Trophoblast cell (in vitro differentiated cells and primary cell): ENCODE results near the gene TRIM27.

Experiments used
- DNase-seq, 2 donors: peaks; one replicate each; pipeline ENCODE4 v3.0.0-alpha.2; 2016
- H2AFZ ChIP-seq: 2 replicates; pipeline ENCODE4 v1.6.1; 2013; ENCODE audit warnings: low read length, moderate library complexity, mild to moderate bottlenecking; ENCODE audit not compliant: insufficient read depth, poor library complexity
- H2AK5ac ChIP-seq: 2 replicates; pipeline ENCODE4 v1.6.1; 2013; ENCODE audit warnings: mild to moderate bottlenecking, low read length
- H2BK120ac ChIP-seq: 2 replicates; pipeline ENCODE4 v1.6.1; 2013; ENCODE audit warnings: low read length, mild to moderate bottlenecking, moderate library complexity; ENCODE audit not compliant: insufficient read depth, poor library complexity
- H2BK12ac ChIP-seq: 2 replicates; pipeline ENCODE4 v1.6.1; 2013; ENCODE audit warnings: mild to moderate bottlenecking, low read length, moderate library complexity
- H2BK5ac ChIP-seq: 2 replicates; pipeline ENCODE4 v1.6.1; 2013; ENCODE audit warnings: low read length, low read depth, moderate library complexity, mild to moderate bottlenecking; ENCODE audit not compliant: poor library complexity
- H3K14ac ChIP-seq: 2 replicates; pipeline ENCODE4 v1.6.1; 2013; ENCODE audit warnings: mild to moderate bottlenecking, low read length
- H3K18ac ChIP-seq: 2 replicates; pipeline ENCODE4 v1.6.1; 2013; ENCODE audit warnings: mild to moderate bottlenecking, low read length
- H3K23ac ChIP-seq: 2 replicates; pipeline ENCODE4 v1.6.1; 2013; ENCODE audit warnings: low read length
- H3K27ac ChIP-seq: 2 replicates; pipeline ENCODE4 v1.5.1; 2013; ENCODE audit warnings: low read depth, mild to moderate bottlenecking, inconsistent platforms, low read length, moderate library complexity
- H3K27me3 ChIP-seq: 2 replicates; pipeline ENCODE4 v1.6.1; 2013; ENCODE audit warnings: inconsistent platforms, mild to moderate bottlenecking, low read length, moderate library complexity; ENCODE audit not compliant: insufficient read depth
- H3K36me3 ChIP-seq, 2 experiments: 1 replicate in 1 of 2; 2 replicates in 1 of 2; pipeline ENCODE4 v1.6.1; 2013; ENCODE audit warnings: low read length in 2 of 2, mild to moderate bottlenecking in 2 of 2, moderate library complexity in 1 of 2; ENCODE audit not compliant: insufficient read depth in 2 of 2, control insufficient read depth in 1 of 2
- H3K4ac ChIP-seq: 2 replicates; pipeline ENCODE4 v1.6.1; 2013; ENCODE audit warnings: low read depth, mild to moderate bottlenecking, low read length, moderate library complexity
- H3K4me1 ChIP-seq, 2 experiments: 1 replicate in 1 of 2; 2 replicates in 1 of 2; pipeline ENCODE4 v1.6.1; 2013; ENCODE audit warnings: low read length in 2 of 2, mild to moderate bottlenecking in 2 of 2, moderate library complexity in 1 of 2; ENCODE audit not compliant: insufficient read depth in 2 of 2, control insufficient read depth in 1 of 2
- H3K4me2 ChIP-seq: 2 replicates; pipeline ENCODE4 v1.6.1; 2013; ENCODE audit warnings: inconsistent platforms, mild to moderate bottlenecking, low read length, moderate library complexity
- H3K4me3 ChIP-seq: 2 replicates; pipeline ENCODE4 v1.5.1; 2013; ENCODE audit warnings: mild to moderate bottlenecking, low read depth, low read length, inconsistent platforms
- H3K79me1 ChIP-seq: one replicate; pipeline ENCODE4 v1.6.1; 2013; ENCODE audit warnings: low read length
- H3K79me2 ChIP-seq: 2 replicates; pipeline ENCODE4 v1.6.1; 2013; ENCODE audit warnings: low read length, mild to moderate bottlenecking; ENCODE audit not compliant: control insufficient read depth, insufficient read depth, poor library complexity
- H3K9ac ChIP-seq: 2 replicates; pipeline ENCODE4 v1.6.1; 2013; ENCODE audit warnings: mild to moderate bottlenecking, low read length
- H3K9me3 ChIP-seq: 2 replicates; pipeline ENCODE4 v1.6.1; 2013; ENCODE audit warnings: low read depth, mild to moderate bottlenecking, control low read depth, inconsistent platforms, low read length; ENCODE audit not compliant: insufficient read depth
- H4K12ac ChIP-seq: 2 replicates; pipeline ENCODE4 v1.6.1; 2013; ENCODE audit warnings: low read depth, mild to moderate bottlenecking, low read length, moderate library complexity
- H4K8ac ChIP-seq: 2 replicates; pipeline ENCODE4 v1.6.1; 2013; ENCODE audit warnings: low read depth, mild to moderate bottlenecking, low read length, moderate library complexity
- H4K91ac ChIP-seq: one replicate; pipeline ENCODE4 v1.6.1; 2013; ENCODE audit warnings: low read depth, mild to moderate bottlenecking, low read length, moderate library complexity
- WGBS: extraction: QIAGEN DNeasy Blood & Tissue Kit; methylation state at CpG from one replicate; pipeline ENCODE4 v1.1.7; 2013; ENCODE audit warnings: missing lambda C conversion rate; ENCODE audit not compliant: insufficient read length, insufficient coverage; ENCODE audit errors: extremely low coverage; 5-methylcytosine and 5-hydroxymethylcytosine counted together

TRIM27 gene

GRCh38 chr6:28893172-28893799 is 30.5 kb downstream of the TRIM27 start:
- no peak overlapping the region for H3K18ac ChIP-seq
- H3K4me3 ChIP-seq, result no peak overlapping the region
- no peak overlapping the region for H2BK12ac ChIP-seq
- no peak overlapping the region for H4K12ac ChIP-seq
- no peak overlapping the region for H3K4me2 ChIP-seq
- no CpG with 5 or more reads among the region's 9 CpGs for WGBS
- no peak overlapping the region for H4K8ac ChIP-seq
- no peaks in the 10 kb centered on the region for H3K36me3 ChIP-seq
- no peak overlapping the region for H3K9ac ChIP-seq
- no peak overlapping the region for H2AFZ ChIP-seq
- no peak overlapping the region for H2BK5ac ChIP-seq
- no peaks in the 10 kb centered on the region for H3K4me1 ChIP-seq
- H2AK5ac ChIP-seq, result no peak overlapping the region
- H3K79me2 ChIP-seq, result peaks cover 3% of the 10 kb centered on the region
- H2BK120ac ChIP-seq, result no peak overlapping the region
- no peak overlapping the region for H3K14ac ChIP-seq
- no peaks in the 10 kb centered on the region for H3K9me3 ChIP-seq
- DNase-seq, result no peak
- H3K27ac ChIP-seq, result no peak overlapping the region
- peaks cover 12% of the 10 kb centered on the region for H3K79me1 ChIP-seq
- no peak overlapping the region for H3K23ac ChIP-seq
- no peak overlapping the region for H3K4ac ChIP-seq
- H4K91ac ChIP-seq, result no peak overlapping the region
- H3K27me3 ChIP-seq, result no peaks in the 10 kb centered on the region

- H3K9me3 ChIP-seq, result no peaks in the 10 kb centered on the region
- no peak overlapping the region for H3K9ac ChIP-seq
- H3K4me3 ChIP-seq, result no peak overlapping the region
- WGBS, result no CpG with 5 or more reads among the region's 4 CpGs
- no peak overlapping the region for H3K4me2 ChIP-seq
- no peak overlapping the region for H4K12ac ChIP-seq
- no peak overlapping the region for H3K4ac ChIP-seq
- peaks cover 12% of the 10 kb centered on the region for H3K79me1 ChIP-seq
- H3K36me3 ChIP-seq, result no peaks in the 10 kb centered on the region
- H3K27ac ChIP-seq, result no peak overlapping the region
- H2AK5ac ChIP-seq, result no peak overlapping the region
- H3K79me2 ChIP-seq, result peaks cover 3% of the 10 kb centered on the region
- no peak overlapping the region for H3K23ac ChIP-seq
- no peak overlapping the region for H2BK12ac ChIP-seq
- no peak overlapping the region for H3K14ac ChIP-seq
- no peak overlapping the region for H4K91ac ChIP-seq
- no peak overlapping the region for H2AFZ ChIP-seq
- no peak for DNase-seq
- H4K8ac ChIP-seq, result no peak overlapping the region
- H2BK120ac ChIP-seq, result no peak overlapping the region
- no peaks in the 10 kb centered on the region for H3K4me1 ChIP-seq
- H2BK5ac ChIP-seq, result no peak overlapping the region
- H3K27me3 ChIP-seq, result no peaks in the 10 kb centered on the region
- H3K18ac ChIP-seq, result no peak overlapping the region
These were observed 31.3 kb downstream of the TRIM27 start for GRCh38 chr6:28892525-28892924.

GRCh38 chr6:28887796-28888496 is 35.8 kb downstream of the TRIM27 start:
- Histone ChIP-seq H3K14ac (no peak overlapping the region), H2BK120ac (no peak overlapping the region), H2BK12ac (no peak overlapping the region), H3K79me1 (no peaks in the 10 kb centered on the region), H3K9me3 (peaks cover 4% of the 10 kb centered on the region), H3K27ac (no peak overlapping the region), H3K4me2 (no peak overlapping the region), H4K8ac (no peak overlapping the region), H3K9ac (no peak overlapping the region), H3K18ac (no peak overlapping the region), H3K23ac (no peak overlapping the region), H3K4me1 (no peaks in the 10 kb centered on the region), H4K12ac (no peak overlapping the region), H2AK5ac (no peak overlapping the region), H2BK5ac (no peak overlapping the region), H2AFZ (no peak overlapping the region), H3K36me3 (no peaks in the 10 kb centered on the region), H3K79me2 (no peaks in the 10 kb centered on the region), H3K27me3 (no peaks in the 10 kb centered on the region), H3K4ac (no peak overlapping the region), H4K91ac (no peak overlapping the region), H3K4me3 (no peak overlapping the region)
- no CpG with 5 or more reads among the region's 4 CpGs for WGBS
- DNase-seq, result no peak

- no peaks in the 10 kb centered on the region for H3K79me2 ChIP-seq
- H3K27me3 ChIP-seq, result no peaks in the 10 kb centered on the region
- no peak overlapping the region for H2AFZ ChIP-seq
- H3K27ac ChIP-seq, result no peak overlapping the region
- no peaks in the 10 kb centered on the region for H3K79me1 ChIP-seq
- no peak overlapping the region for H3K4me3 ChIP-seq
- no peak overlapping the region for H3K4me2 ChIP-seq
- H3K4me1 ChIP-seq, result no peaks in the 10 kb centered on the region
- H2AK5ac ChIP-seq, result no peak overlapping the region
- H3K36me3 ChIP-seq, result no peaks in the 10 kb centered on the region
- no peak overlapping the region for H4K8ac ChIP-seq
- H2BK12ac ChIP-seq, result no peak overlapping the region
- H2BK120ac ChIP-seq, result no peak overlapping the region
- no peak for DNase-seq
- H2BK5ac ChIP-seq, result no peak overlapping the region
- H3K14ac ChIP-seq, result no peak overlapping the region
- peak overlapping the region; percentile 9 for H3K23ac ChIP-seq
- no peak overlapping the region for H3K4ac ChIP-seq
- H4K12ac ChIP-seq, result no peak overlapping the region
- H3K9me3 ChIP-seq, result peaks cover 4% of the 10 kb centered on the region
- H3K18ac ChIP-seq, result no peak overlapping the region
- no peak overlapping the region for H3K9ac ChIP-seq
- no peak overlapping the region for H4K91ac ChIP-seq
- WGBS, result no CpG with 5 or more reads among the region's 7 CpGs
These were observed 37.7 kb downstream of the TRIM27 start for GRCh38 chr6:28886079-28886439.
